GM18861 (cell line): ENCODE results near the gene SH3D19.

Experiments used
- ATAC-seq: cut with Tn5 transposase; IDR thresholded peaks from one replicate; pipeline ENCODE4 v1.9.1; 2021; ENCODE audit not compliant: unreplicated experiment

The SH3D19 gene, protein sequence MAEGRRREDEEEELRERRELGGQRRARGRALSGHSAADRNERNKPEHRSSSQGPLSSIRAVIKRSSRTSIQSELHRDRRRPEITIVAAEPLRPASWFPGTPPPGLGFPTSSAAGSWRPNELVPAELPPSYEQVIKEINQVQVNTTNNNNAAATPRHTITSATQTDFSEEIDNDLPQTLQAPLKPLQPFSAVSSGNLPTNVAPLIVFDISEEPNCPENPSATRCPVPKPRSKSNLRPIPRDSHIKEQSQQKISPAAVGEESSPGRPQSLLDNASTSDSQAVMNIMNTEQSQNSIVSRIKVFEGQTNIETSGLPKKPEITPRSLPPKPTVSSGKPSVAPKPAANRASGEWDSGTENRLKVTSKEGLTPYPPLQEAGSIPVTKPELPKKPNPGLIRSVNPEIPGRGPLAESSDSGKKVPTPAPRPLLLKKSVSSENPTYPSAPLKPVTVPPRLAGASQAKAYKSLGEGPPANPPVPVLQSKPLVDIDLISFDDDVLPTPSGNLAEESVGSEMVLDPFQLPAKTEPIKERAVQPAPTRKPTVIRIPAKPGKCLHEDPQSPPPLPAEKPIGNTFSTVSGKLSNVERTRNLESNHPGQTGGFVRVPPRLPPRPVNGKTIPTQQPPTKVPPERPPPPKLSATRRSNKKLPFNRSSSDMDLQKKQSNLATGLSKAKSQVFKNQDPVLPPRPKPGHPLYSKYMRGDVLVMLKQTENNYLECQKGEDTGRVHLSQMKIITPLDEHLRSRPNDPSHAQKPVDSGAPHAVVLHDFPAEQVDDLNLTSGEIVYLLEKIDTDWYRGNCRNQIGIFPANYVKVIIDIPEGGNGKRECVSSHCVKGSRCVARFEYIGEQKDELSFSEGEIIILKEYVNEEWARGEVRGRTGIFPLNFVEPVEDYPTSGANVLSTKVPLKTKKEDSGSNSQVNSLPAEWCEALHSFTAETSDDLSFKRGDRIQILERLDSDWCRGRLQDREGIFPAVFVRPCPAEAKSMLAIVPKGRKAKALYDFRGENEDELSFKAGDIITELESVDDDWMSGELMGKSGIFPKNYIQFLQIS

DNA sequence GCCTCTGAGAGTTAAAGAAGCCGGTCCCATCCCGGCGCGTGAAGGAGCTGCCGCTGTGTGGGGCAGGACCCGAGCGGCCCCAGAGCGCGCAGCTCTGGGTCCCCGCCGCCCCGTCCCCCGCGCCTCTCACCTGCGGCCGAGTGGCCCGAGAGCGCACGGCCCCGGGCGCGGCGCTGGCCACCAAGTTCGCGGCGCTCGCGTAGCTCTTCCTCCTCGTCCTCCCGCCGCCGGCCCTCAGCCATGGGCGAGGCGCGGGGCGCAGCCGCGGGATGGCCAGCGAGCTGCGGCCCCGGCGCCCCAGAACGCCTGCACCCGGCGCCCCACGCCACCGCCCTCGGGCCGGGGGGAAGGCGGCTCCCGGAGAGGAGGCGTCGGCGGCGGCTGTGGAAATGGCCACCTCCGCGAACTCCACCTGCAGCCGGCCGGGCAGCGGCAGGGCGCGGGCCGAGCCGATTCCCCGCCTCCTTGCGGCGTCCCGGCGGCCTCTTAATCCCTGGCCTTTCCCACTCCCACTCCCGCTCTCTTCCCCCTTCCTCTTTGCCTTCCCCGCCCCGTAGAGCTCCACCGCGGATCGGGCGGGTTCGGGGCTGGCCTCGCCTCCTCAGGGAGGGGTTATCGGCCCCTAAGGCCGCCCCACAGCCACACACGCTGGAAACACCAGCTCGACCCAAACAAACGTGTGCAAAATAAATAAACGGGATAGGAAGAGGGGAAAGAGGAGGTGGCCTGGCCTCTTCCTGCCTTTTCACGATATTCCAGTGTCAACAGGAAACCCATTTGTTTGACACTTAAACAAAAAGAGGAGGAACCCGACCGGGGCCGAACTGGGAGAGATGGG is at the start of gene SH3D19:
Gene SH3D19, minus strand, starts transcription at position 495 of the 838 bp plus-strand sequence. Its CDS starts 253 bp downstream, at position 242.
- ATAC-seq, result no peak

DNA sequence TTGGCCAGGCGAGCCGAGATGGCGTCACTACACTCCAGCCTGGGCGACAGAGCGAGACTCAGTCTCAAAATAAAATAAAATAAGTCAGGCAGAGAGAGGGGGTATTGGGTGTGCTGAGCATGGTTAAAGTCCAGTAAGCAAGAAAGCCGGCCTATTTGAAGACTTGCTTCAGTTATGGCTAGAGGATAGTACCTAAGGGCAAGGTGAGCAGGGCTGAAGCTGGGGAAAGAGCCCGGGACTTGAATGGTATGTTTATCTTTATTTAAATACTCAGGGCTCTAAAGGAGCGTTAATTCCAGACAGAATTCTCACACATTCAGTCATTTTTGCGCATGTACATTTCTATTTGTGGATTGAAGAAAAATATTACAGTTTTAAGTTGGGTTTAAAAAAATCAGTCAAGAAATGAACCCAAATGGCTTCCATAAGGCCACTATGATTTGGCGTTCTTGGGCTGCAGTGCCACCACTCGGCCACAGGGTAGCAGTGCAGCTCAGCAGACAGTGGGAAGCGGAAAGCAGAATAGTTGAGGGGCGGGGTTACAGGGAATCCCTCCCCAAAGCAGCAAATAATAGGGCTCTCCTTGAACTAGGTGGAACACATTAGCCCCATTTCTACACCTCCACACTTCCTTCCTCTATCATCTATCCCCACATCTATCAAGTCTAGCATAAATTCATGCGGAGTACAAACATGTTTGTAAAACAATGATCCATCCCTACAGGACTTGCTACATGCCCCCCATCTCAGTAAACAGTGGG is 37.2 kb upstream of the SH3D19 start:
- ATAC-seq, result peak; percentile 95

DNA sequence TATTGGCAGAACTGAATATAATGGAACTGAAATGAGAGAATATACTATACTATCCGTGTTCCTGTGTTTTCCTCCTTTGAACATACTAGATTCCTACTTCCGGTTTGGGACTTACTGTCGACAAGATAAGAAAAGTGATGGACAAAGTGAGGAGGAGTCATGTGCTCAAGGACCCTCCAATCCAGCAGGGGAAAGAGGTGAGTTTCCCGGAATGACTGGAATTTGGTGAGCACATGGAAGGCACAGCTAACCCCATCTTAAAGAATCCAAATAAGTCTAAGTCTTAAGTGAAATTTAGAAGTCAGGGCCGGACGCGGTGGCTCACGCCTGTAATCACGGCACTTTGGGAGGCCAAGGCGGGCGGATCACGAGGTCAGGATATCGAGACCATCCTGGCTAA is 36.6 kb upstream of the SH3D19 start:
- ATAC-seq, result no peak

DNA sequence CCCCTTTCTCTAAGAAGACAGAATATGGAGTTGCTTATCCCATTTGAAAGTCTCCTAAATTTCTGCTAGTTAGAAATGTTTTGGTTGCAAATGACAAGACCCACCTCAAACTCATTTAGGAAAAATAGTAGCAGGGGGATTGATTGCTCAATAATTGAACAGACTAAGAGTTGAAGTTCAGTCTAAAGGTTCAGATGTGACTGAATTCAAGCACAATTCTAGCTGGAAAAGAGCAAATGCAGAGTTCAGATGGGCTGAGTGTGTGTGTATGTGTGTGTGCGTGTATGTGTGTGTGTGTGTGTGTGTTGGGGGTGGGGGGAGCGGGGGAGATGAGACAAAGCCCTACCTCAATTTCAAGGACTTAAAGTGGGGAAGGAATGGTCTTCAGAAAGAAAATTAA is 35.7 kb upstream of the SH3D19 start:
- no peak for ATAC-seq

DNA sequence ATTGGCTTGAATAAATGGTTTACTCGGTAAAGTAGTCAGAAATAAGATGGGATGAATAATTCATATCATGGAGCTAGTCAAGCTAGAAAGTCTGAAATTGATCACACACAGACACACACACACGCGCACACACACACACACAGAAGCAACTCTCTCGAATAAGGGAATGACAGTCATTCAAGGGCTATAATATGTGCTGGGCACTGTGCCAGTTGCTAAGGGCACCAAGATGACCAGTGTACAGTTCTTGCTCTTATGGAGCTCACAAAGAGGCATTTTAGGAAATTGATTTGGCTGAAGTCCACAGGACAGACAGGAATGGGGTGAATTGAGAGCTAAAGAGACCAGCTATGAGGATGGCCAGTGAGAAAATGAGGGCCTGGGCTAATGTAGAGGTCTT is 34.2 kb upstream of the SH3D19 start:
- ATAC-seq, result no peak

DNA sequence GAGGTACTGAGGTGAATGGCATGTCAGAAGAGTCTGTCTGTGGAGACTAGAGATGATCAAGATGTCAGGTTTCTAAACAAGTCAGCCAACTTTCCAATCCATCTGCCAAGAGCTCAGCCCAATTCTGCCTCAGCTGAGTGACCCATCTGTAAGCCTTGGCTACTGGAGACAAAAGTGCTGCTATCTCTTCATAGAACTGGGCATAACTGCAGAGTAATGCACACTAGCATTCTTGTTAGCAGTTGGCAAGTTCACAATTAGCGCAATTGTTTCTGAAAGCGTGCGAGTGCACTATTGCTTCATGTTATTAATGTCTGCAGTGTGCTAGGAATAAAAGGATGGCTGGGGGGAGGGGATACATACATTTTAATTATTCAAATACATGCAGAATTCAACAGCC is 32.9 kb upstream of the SH3D19 start:
- ATAC-seq, result no peak

DNA sequence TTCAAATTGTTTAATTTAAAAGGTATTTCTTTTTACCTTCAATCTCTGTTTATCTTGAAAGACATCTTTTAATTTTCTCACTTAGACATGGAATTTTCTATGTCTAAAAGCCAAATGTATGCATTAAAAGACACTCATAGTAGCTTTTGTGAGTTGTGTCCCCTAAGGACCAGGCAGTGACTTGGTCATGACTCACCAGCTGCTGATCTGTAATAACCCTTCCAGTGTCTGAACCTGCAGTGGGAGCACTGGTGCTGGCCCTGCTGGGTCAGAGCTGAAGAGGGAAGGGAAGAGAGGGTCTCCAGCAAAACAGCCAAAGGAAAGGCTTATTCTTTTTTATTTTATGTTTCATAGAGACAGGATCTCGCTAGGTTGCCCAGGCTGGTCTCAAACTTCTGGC is 31.1 kb upstream of the SH3D19 start:
- ATAC-seq, result no peak

DNA sequence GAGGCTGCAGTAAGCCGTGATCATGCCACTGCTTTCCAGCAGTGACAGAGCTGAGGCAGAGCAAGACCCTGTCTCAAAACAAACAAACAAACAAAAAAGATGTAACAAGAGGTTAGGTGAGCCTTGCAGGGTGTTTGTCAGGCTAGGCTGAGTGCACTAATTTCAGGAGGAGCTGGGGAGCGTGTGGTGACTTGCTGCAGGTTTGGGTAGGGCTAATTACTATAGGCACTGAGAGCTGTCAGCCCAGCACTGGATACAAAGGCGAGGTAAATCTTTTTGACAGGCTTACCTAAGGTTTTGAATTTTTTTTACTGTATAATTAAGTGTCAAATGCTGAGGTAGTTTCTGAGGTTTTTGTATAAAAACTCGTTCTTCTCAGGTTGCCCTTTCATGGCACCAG is 29.8 kb upstream of the SH3D19 start:
- ATAC-seq, result no peak

DNA sequence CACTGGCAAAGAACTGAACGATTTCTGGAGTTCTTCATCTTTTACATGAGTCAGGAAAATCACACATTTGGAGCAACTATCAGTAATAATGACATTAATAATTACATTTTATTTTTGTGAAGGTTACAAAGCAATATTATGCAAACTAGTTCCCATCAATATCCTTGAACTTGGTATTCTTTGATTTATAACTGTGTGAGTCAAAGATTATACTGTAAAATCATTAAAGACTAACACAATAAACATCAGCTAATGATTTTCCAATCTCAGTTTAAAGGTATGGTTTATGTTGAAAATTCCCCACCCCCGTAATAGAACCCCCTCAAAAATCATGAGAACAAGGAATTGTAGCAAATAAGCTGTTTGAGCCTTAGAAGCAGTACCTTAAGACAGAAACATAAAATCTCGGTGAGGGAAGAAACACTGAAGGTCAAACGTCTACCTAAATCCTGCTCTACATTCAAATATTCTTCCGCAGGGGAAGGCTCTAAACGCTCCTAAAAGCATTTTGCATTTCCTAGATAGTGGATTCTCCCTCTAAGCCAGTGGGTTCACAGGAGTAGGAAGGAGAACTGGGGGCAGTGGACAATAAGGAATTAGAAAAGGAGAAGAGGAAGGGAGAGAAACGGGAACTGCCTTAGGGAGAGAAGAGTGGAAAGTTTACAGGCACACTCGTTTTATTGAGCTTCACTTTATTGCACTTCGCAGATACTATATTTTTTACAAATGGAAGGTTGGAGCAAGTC is 22.3 kb upstream of the SH3D19 start:
- ATAC-seq, result no peak

DNA sequence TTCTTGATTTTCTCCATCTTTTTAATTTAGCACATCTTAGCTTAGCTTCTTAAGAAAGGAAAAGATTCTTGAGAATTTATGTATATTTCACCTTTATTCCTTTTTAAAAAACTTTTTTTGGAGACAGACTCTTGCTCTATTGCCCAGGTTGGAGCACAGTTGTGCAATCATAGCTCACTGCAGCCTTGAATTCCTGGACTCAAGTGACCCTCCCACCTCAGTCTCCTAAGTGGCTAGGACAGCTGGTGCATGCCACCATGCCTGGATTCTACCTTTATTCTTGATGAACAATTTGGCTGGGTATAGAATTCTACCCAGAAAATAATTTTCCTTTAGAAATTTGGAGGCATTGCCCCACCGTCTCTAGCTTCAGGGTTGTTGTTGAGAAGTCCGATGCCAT is 19.5 kb upstream of the SH3D19 start:
- ATAC-seq, result no peak

DNA sequence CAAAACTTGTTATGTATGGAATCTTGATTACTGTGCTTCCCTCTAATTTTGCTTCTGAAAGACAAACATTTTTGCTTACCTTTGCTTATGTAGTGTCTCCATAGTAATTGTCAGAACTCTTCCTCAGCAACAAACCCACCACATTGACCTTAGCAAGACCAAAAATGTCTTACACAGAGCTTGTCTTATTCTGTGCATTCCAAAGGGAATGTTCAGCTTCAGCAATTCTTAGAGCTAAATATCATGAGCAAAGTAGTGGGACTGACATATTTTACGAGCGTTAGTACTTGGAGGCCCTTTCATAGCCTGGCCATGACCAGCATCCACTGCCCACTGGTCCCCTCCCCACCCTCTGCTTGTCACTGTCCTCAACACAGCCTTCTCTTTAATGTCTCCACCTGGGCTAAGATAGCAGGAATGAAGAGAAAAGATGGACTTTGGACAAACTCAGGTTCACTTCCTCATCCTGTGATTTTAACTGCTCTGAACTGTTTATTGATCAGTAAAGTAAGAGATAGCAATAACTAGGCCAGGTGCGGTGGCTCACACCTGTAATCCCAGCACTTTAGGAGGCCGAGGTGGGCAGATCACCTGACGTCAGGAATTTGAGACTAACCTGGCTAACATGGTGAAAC is 15.5 kb upstream of the SH3D19 start:
- ATAC-seq, result no peak

DNA sequence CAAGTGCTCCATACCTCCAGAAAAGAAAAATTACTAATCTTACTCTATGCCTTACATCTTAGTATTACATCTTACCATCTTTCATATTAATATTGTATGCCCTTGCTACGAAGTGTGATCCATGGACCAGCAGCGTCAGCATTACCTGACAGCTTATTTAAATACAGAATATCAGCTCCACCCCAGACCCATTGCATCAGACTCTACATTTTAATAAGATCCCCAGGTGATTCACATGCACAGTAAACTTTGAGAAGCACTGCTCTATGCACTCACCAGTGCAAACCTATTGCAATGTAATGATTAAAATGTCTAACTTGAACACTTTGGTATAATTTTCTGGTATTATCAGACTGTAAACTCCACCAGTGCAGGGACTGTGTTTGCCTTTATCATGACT is 14.1 kb upstream of the SH3D19 start:
- ATAC-seq, result no peak

DNA sequence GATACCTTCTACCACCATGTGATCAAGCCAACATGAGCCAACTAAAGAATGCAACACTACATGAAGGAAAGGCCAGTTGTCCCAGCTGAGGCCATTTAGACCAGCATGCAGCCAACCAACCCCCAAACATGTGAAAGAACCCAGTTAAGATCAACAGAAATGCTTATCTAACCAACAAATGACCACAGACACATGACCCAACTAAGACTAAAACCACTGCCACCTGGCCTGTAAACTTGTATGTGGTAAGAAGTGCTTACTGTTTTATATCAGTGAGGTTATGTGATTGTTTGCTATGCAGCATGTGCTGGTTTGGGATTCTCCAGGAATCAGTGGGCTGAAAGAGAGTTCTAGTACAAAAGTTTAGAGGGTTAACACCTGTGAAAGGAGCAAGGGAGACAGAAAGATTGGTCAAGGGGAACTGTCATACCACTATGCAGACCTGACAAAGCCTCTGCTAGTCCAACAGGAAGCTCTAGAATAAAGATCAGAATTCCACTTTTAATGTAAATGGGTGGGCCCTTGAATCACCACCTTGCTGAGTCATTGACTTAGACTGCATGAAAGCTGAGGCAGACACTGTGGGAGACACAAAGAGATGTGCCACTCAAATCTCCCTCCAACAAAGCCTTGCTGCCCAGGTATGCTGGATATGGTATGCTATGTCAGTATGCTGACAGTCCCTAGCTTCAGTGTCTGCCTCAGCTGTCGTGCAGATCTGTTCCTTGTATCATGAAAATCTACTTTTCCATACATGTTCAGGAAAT is 6.1 kb upstream of the SH3D19 start:
- no peak for ATAC-seq

DNA sequence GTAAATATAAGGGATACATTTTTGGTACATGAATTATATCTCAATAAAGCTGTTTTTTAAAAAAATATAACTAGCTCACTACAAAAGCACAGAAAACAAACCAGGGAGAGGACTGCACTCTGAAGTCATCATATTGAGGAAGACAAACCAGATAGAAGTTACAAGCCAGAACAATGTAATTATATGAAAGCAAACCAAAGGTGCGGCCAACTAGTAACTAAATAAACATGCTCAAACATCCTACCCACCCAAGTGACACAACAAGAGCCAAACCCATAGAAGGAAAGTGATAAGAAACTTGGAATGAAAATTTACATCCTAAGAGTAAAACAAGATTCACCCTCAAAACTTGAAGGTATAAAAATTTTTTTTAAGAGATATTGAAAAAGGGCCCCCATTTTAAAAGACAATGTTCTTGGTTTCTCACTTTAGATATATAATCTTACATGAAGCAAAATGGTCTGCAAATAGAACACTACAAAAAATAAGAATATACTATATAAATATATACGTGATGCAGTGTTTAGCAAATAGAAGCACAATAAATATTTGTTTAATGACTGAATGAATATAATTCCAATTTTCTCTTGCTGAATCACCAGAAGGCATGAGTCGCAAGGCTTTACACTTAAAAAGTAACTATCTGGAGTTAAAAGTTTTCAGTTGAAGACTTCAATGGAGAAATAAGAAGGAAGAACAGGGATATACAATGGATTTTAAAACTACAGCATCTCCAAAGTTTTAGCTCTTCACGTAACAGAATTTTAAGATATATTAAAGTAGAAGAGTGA is 4.0 kb upstream of the SH3D19 start:
- ATAC-seq, result no peak

DNA sequence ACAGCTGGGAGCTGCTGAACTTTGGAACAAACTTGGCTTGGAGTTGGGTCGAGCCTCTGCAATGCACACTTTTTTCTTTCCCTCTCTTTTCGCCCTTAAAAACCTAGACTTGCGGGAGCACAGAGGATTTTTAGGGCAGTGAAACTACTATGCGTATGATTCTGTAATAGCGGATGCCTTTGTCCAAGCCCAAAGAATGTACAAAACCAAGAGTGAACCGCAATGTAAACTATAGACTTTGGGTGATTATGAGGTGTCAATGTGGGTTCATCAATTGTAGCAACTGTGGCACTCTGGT is 493 bp upstream of the SH3D19 start:
- ATAC-seq, result no peak

DNA sequence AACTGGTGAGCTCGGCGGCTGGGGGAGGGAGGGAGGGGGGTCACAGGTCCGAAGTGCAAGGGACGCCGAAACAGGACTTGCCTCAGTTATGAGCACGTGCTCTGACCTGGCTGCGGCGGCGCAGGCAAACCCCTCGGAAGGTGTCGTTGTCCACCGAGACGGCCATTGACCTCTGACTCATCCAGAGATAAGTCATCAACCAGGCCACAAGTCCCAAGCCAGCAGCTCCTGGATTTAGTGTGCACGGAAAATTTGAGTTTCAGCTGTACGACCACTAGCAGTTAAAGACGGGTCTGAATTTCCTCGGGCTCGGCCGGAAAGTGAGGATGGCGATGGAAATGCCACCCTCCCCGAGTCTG is 674 bp downstream of the SH3D19 start:
- no peak for ATAC-seq

DNA sequence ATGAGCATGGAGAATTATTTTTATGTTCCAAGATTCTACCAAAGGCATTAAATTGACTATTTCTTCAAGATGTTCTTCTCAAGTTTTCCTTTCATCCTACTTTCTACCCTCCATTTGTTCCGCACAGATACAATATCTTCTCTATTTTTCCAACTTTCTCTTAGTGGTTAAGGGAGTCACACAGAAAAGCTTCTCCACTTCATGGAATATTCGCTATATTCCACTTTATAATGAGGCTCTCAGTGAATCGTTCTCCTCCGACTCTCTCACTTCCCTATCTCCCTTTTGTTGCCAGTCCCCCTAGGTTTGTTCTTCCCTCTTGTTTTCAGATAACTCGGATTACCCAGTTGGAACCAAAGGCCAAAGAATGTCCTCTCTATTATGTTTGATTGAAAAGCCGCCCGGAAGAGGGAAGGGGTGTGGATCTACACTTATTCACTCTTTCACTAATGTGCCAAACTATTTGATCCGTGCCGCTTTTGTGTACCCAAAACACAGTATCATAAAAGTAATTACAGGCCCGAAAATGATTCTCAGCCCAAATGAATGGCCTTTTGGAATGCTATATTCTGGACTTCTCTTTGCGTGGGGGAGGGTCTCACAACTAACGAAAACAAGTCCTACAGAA is 1.2 kb downstream of the SH3D19 start:
- ATAC-seq, result no peak
